ENCODE measurements around the gene HIVEP3. TPM values are rescaled to one million over a fixed set of nuclear protein-coding genes. Genes with fewer than 3 reads are reported as not detected.

The HIVEP3 gene
- total RNA-seq, 1 experiment from 2014 or later, result 11.0 TPM

DNA sequence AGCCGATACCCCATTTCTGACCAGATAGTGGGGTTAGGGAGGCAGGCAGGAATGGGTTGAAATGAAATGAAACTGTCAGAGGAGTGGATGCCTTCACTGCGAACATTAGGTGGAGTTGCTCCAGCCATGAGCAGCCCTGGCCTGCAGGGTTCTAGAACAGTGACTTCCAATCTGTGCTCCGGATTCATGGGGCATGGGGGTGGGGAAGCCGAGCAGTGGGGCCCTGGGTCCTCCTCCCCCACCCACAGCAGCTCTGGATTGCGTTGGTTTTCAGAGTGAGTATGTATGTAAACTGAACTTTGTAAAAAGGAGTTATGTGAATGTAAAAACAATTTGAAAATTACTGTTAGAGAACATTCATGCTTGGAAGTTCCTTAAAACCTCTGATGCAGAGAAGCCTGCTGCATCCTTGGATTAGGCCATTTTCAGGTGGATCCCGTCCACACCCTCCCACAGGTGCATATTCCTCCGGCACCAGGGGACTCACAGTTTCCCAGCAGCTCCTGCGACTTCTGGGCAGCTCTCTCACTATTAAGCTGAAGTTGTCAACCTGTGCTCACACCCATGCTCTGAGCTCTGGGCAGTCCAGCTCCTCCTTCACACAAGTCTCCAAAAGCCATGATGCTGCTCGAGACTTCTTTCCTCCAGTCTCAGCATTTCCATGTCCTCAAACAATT lies 379.8 kb downstream of the HIVEP3 start:
- no peaks in the 10 kb centered on the region for H3K79me2 ChIP-seq (ENCODE audit: low read depth)
- H3K27ac ChIP-seq, result no peak overlapping the region
- TF ChIP-seq EZH2 (IDR thresholded peaks at IDR 0.05; ENCODE audit: low read depth), result no peak
- TF ChIP-seq, protein P1, sequence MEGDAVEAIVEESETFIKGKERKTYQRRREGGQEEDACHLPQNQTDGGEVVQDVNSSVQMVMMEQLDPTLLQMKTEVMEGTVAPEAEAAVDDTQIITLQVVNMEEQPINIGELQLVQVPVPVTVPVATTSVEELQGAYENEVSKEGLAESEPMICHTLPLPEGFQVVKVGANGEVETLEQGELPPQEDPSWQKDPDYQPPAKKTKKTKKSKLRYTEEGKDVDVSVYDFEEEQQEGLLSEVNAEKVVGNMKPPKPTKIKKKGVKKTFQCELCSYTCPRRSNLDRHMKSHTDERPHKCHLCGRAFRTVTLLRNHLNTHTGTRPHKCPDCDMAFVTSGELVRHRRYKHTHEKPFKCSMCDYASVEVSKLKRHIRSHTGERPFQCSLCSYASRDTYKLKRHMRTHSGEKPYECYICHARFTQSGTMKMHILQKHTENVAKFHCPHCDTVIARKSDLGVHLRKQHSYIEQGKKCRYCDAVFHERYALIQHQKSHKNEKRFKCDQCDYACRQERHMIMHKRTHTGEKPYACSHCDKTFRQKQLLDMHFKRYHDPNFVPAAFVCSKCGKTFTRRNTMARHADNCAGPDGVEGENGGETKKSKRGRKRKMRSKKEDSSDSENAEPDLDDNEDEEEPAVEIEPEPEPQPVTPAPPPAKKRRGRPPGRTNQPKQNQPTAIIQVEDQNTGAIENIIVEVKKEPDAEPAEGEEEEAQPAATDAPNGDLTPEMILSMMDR (conservative IDR thresholded peaks at IDR 0.05), result no peak
- H3K9me2 ChIP-seq (ENCODE audit: insufficient read depth), result no peaks in the 10 kb centered on the region
- intact Hi-C loops (cut with micrococcal nuclease; ENCODE audit: unreplicated experiment), result no loop called here
- no peak overlapping the region for H3K4me3 ChIP-seq
- H3K4me1 ChIP-seq (replicated peaks; ENCODE audit: insufficient read depth), result no peaks in the 10 kb centered on the region
- no TSS peak for BruUV-seq (replicated peaks)
- DNase-seq, result no peak
- no peaks in the 10 kb centered on the region for H3K27me3 ChIP-seq (ENCODE audit: insufficient read depth, low read depth)
- H3F3A ChIP-seq (ENCODE audit: insufficient read depth, low read depth), result no peaks in the 10 kb centered on the region
- H2AFZ ChIP-seq, result no peak overlapping the region
- no peaks in the 10 kb centered on the region for H4K20me1 ChIP-seq (ENCODE audit: insufficient read depth)
- H3K9me3 ChIP-seq (ENCODE audit: insufficient read depth, low read depth), result no peaks in the 10 kb centered on the region
- CTCF ChIA-PET, result no interaction called here
- POLR2A ChIA-PET (ENCODE audit: unreplicated experiment), result no interaction called here
- no peak overlapping the region for H3K4me2 ChIP-seq
- H3K36me3 ChIP-seq (ENCODE audit: low read depth), result no peaks in the 10 kb centered on the region

DNA sequence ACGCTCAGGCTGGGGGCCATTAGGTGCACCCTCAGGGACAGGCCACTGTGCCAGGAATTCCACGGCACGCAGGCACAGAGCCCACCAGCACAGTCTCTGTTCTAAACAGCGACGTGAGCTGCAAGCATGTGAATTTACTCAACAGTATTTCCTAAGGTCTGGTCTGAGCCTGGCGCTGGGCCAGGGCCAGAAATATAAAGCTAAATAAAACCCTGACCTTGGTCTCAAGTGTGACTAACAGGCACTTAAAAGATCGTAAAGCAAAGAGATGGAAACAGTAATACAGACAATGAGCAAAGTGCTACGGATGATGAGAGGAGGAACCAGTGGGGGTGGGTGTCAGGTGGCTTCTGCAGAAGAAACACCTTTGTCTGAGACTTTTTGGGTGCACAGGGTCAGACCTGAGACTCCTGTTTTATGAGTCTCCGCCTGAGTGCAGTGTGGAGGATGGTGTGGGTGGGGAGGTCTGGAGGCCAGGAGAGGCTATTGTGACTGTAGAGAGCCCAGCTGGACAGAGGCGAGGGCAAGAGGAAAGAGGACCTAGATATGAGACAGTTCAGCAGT lies 380.9 kb downstream of the HIVEP3 start:
- Histone ChIP-seq H4K20me1 (ENCODE audit: insufficient read depth) (no peaks in the 10 kb centered on the region), H3F3A (ENCODE audit: insufficient read depth, low read depth) (no peaks in the 10 kb centered on the region), H3K36me3 (ENCODE audit: low read depth) (no peaks in the 10 kb centered on the region), H3K9me3 (ENCODE audit: insufficient read depth, low read depth) (no peaks in the 10 kb centered on the region), H3K27me3 (ENCODE audit: insufficient read depth, low read depth) (no peaks in the 10 kb centered on the region), H3K9me2 (ENCODE audit: insufficient read depth) (no peaks in the 10 kb centered on the region), H3K4me3 (no peak overlapping the region), H3K27ac (no peak overlapping the region), H3K4me1 (replicated peaks; ENCODE audit: insufficient read depth) (no peaks in the 10 kb centered on the region), H3K4me2 (no peak overlapping the region), H2AFZ (no peak overlapping the region), H3K79me2 (ENCODE audit: low read depth) (no peaks in the 10 kb centered on the region)
- no TSS peak for BruUV-seq (replicated peaks)
- intact Hi-C loops (cut with micrococcal nuclease; ENCODE audit: unreplicated experiment), result no loop called here
- POLR2A ChIA-PET (ENCODE audit: unreplicated experiment), result interaction anchor here (0.6 kb wide), 2 partner anchors 14 to 25 kb away, joined by 3 read pairs; no protein-coding TSS in a partner anchor
- TF ChIP-seq EZH2 (IDR thresholded peaks at IDR 0.05; ENCODE audit: low read depth), result no peak
- TF ChIP-seq, protein P1 (conservative IDR thresholded peaks at IDR 0.05), result no peak
- CTCF ChIA-PET, result interaction anchor here (0.6 kb wide), 1 partner anchor 34 kb away, joined by 3 read pairs; no protein-coding TSS in a partner anchor
- no peak for DNase-seq

DNA sequence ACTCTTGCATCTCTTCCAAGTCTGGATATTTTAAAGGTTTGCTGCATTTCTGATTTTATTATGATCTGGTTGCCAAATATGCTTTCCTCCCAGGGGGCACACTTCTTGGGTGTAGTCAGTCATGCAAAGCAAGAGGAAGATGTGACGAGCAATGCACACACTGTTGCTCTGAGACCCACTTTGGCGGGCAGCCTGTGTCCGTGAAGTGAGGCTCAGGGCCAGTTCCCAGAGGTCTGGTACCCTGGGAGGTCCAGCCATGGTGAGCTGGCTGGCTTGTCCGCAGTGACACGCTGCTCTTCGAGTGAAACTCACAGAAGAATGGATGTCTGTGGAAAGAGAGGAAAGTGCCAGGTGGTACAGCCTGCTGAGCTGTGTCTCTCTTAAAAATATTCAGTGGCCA lies 381.5 kb downstream of the HIVEP3 start:
- H3K9me3 ChIP-seq (ENCODE audit: insufficient read depth, low read depth), result no peaks in the 10 kb centered on the region
- ChIA-PET POLR2A (ENCODE audit: unreplicated experiment) (interaction anchor here (0.6 kb wide), 1 partner anchor 26 kb away, joined by 3 read pairs; no protein-coding TSS in a partner anchor), CTCF (no interaction called here)
- no peaks in the 10 kb centered on the region for H3K4me1 ChIP-seq (replicated peaks; ENCODE audit: insufficient read depth)
- no peak for TF ChIP-seq EZH2 (IDR thresholded peaks at IDR 0.05; ENCODE audit: low read depth)
- TF ChIP-seq, protein P1 (conservative IDR thresholded peaks at IDR 0.05), result no peak
- intact Hi-C loops (cut with micrococcal nuclease; ENCODE audit: unreplicated experiment), result no loop called here
- H4K20me1 ChIP-seq (ENCODE audit: insufficient read depth), result no peaks in the 10 kb centered on the region
- no peaks in the 10 kb centered on the region for H3K27me3 ChIP-seq (ENCODE audit: insufficient read depth, low read depth)
- H3K79me2 ChIP-seq (ENCODE audit: low read depth), result no peaks in the 10 kb centered on the region
- H3F3A ChIP-seq (ENCODE audit: insufficient read depth, low read depth), result no peaks in the 10 kb centered on the region
- no peak overlapping the region for H3K4me2 ChIP-seq
- H3K9me2 ChIP-seq (ENCODE audit: insufficient read depth), result no peaks in the 10 kb centered on the region
- no peaks in the 10 kb centered on the region for H3K36me3 ChIP-seq (ENCODE audit: low read depth)
- H2AFZ ChIP-seq, result no peak overlapping the region
- no TSS peak for BruUV-seq (replicated peaks)
- DNase-seq, result no peak
- no peak overlapping the region for H3K4me3 ChIP-seq
- no peak overlapping the region for H3K27ac ChIP-seq
